Retina (tissue), 1 donor: ENCODE data around the gene RCOR1.
"Not testable (repeated sequence)": the region's sequence is repeated elsewhere in the genome, so short reads cannot be mapped to it uniquely, and the experiment has no call there.

Experiments used
- DNase-seq: peaks from one replicate; pipeline ENCODE4 v3.0.0-alpha.2; 2016

The RCOR1 gene

GRCh38 chr14:102758087-102758486 lies 165.6 kb downstream of the RCOR1 start:
- no peak for DNase-seq

- no peak for DNase-seq
These were observed 167.2 kb downstream of the RCOR1 start for GRCh38 chr14:102759456-102760187.

GRCh38 chr14:102760496-102761193 lies 168.2 kb downstream of the RCOR1 start:
- peak; percentile 63 for DNase-seq

- no peak for DNase-seq
These were observed 168.8 kb downstream of the RCOR1 start for GRCh38 chr14:102761206-102761605.

- no peak for DNase-seq
These were observed 171.8 kb downstream of the RCOR1 start for GRCh38 chr14:102764220-102764671.

GRCh38 chr14:102765770-102766169 lies 173.3 kb downstream of the RCOR1 start:
- not testable (repeated sequence) for DNase-seq

GRCh38 chr14:102768223-102769048 lies 176.0 kb downstream of the RCOR1 start:
- DNase-seq: no peak

- no peak for DNase-seq
These were observed 176.5 kb downstream of the RCOR1 start for GRCh38 chr14:102769049-102769327.

GRCh38 chr14:102770147-102771123 lies 178.0 kb downstream of the RCOR1 start:
- DNase-seq: no peak

GRCh38 chr14:102771144-102771543 lies 178.7 kb downstream of the RCOR1 start:
- DNase-seq: no peak

GRCh38 chr14:102772781-102773570 lies 180.5 kb downstream of the RCOR1 start:
- no peak for DNase-seq

- DNase-seq: peak; percentile 84
These were observed 182.1 kb downstream of the RCOR1 start for GRCh38 chr14:102774391-102775153.

GRCh38 chr14:102775855-102776760 lies 183.7 kb downstream of the RCOR1 start:
- DNase-seq: no peak

- peak; percentile 65 for DNase-seq
These were observed 184.6 kb downstream of the RCOR1 start, which contains the start of gene TRAF3 for GRCh38 chr14:102776761-102777710. TSS of gene TRAF3 (plus strand) at chr14:102777449. CDS start at chr14:102870202, 92,753 bp downstream.

- DNase-seq: no peak
These were observed 185.4 kb downstream of the RCOR1 start for GRCh38 chr14:102777711-102778337.

- DNase-seq: peak; percentile 57
These were observed 186.1 kb downstream of the RCOR1 start for GRCh38 chr14:102778338-102779083.

GRCh38 chr14:102779084-102779462 lies 186.6 kb downstream of the RCOR1 start:
- DNase-seq: peak; percentile 19
